NCI-H82 (cell line): Measurements from ENCODE around the gene CCBE1.
"Not testable (repeated sequence)": the region's sequence is repeated elsewhere in the genome, so short reads cannot be mapped to it uniquely, and the experiment has no call there.

Experiments used
- DNase-seq: peaks from one replicate; lab custom pipeline; 2025; lab: John Stamatoyannopoulos, UW

CCBE1 gene

DNA sequence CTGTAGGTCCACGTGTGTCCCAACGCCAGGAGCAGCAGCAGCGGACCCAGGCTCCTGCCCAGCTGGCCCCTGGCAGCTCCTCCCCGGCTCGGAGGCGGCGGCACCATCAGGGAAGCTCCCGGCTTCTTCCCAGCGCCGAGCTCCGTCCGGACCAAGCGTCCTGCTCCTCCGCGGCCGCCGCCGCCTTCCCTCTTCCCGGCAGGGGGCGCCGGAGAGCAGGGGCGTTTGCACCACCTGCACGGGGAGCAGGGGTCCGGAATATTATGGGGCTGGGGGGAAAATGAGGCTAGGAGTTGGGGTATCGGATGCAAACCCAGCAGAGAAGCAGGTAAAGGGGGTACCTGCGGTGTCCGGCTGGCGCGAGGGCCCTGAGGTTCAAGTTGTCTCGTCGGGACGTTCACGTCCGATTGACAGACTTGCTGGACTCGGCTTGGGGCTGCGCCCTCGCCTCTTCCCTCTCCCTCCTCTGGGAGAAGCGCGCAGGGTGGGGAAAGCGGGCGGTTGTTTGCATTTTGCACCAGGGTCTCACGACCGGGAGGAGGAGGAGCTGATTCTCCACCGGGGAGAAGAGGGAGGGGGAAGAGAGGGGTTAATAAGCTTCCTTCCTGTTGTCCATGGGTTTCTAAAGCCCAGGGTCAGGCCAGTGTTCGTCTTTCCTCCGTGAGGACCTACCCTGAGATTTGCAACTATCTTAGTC is at the start of gene CCBE1:
Gene CCBE1, minus strand, starts transcription at position 188 of the 697 bp plus-strand sequence.
- DNase-seq = peak; percentile 53

- DNase-seq = no peak
Observed at GRCh38 chr18:59744271-59744721, 47.1 kb upstream of the CCBE1 start.

DNA sequence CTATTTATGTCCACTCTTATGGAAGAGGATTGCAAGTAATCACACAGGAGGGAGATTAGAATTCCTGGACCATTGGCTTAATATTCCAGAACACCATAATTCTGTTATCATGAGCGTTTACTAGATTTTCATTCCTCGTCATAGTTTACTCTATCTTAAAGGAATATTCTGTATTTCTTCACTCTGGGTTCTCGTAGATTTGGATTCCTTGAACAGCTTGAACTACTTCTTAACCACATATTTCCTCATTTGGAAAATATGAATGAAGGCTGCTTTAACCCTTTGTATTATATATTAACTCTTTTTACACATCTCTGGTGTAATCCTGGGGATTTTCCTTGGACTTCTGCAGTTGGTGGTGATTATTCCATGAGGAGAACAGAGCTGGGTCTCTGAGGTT is 46.3 kb upstream of the CCBE1 start:
- DNase-seq = no peak

DNA sequence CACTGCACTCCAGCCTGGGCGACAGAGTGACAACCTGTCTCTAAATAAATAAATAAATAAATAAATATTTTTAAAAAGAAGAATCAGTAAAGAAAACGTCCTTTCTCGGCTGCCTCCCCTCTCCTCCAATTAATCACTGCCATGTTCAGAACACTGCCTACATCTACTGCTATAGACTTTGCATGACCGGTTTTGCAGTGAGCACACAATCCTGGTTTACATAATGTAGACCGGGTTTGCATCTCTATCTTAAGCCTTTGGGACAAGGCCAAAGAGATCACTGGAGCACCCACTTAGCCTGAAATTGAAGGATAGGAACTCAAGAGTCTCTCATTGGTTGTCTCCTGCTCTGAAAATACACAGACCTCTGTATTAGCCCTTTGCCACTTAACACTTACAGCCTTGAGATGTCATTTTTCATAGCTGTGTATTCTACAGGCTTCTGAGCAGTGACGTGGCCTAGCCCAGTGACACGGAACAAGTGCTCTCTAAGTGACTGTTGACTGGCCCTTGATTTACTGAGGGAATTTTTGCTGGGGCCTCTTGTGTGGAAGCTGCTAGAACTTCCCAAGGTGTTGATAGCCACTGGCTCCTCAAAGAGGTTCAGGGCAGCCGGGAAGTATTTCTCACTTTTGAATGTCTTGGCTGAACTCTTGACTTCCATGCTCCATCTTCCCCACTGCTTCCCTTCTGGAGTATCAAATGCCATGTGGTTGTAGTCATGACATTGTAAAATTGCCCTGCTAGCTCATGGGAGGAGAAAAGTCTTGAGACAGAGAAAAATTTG is 45.3 kb upstream of the CCBE1 start:
- DNase-seq = no peak

DNA sequence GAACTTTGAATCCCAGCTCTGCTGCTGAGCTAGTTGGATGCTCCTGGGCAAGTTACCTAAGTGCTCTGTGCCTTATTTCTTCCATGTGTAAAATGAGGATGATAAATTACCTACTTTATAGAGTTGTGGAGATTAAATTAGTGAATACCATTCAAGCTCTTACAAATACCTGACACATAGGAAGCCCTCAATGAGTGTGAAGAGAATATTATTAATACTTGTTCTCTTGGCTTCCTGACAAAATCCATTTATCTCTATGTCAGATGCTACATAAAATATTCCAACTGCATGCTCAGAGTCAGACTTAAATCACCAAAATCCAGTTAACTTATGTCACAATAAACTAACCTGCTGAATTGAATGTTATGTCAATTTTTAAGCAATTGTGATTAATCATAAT is 42.9 kb upstream of the CCBE1 start:
- DNase-seq = no peak

DNA sequence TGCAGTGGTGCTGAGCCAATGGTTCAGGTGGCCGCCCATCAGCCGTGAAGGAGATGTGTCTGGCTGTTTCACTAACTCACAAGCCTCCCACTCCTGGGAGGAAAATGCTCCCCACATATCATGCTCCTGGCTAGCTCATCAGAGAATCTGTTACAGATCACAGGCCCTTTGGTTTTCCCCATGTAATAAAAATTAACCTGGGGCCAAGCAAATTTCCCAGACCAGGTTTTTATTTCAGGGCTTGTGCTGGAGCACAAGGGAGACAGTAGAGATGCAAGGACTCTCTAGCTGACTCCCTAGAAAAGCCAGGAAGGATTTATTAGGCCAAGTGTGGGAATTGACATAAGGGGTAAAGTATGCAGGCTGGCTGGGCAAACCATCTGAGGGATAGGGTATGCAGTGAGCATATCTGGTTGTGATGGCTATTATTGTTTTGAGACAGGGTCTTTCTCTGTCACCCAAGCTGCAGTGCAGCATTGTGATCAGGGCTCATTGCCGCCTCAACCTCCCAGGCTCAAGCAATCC is 40.6 kb upstream of the CCBE1 start:
- no peak for DNase-seq

DNA sequence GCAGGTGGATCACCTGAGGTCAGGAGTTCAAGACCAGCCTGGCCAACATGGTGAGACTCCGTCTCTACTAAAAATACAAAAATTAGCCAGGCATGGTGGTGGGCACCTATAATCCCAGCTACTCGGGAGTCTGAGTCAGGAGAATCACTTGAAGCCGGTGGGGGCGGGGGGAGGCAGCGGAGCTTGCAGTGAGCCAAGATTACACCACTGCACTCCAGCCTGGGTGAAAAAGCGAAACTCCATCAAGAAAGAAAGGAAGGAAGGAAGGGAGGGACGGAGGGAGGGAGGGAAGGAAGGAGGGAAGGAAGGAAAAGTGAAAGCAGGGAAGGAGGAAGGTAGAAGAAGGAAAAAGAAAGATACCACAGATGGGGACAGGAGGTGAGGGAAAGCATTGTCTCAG is 40.1 kb upstream of the CCBE1 start:
- not testable (repeated sequence) for DNase-seq

DNA sequence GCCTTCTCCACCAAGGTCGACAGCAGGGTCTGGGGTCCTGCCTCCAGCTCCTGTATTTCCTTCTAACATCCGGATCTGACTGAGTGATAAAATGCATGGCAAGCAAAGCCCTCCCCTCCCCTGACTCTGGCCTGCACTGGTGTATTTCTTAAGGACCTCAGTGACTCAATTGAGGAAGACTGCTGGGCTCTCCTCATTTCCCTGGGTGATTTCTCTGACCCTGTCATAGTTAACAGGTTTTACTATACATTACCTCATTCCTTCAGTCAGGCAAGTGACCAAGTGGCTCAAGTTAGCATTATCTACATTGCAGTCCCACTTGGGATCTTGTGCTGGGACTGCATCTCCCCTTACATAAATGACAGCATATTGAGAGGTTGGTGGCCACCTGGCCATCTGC is 38.8 kb upstream of the CCBE1 start:
- no peak for DNase-seq

- DNase-seq = no peak
Observed at GRCh38 chr18:59735269-59735860, 38.1 kb upstream of the CCBE1 start.

GRCh38 chr18:59733421-59733820 is 36.2 kb upstream of the CCBE1 start:
- no peak for DNase-seq

DNA sequence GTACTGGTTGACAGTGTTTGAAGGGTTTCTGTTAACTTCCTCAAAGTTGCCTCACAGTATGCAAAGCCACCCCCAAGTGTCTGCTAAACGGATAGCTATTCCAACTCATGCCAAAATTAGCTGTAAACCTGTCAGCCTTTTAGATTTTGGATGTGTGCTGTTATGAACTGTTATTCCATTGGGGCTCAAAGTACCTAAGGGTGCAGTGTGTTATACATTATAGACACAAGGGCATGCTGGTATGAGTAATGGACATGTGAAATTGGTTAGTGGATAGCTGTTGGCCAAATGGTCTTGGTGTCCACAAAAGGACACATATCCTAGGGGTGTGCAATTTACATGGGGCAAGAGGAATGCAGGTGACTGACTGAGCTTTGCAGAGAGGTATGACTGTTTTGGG is 33.7 kb upstream of the CCBE1 start:
- DNase-seq = no peak

DNA sequence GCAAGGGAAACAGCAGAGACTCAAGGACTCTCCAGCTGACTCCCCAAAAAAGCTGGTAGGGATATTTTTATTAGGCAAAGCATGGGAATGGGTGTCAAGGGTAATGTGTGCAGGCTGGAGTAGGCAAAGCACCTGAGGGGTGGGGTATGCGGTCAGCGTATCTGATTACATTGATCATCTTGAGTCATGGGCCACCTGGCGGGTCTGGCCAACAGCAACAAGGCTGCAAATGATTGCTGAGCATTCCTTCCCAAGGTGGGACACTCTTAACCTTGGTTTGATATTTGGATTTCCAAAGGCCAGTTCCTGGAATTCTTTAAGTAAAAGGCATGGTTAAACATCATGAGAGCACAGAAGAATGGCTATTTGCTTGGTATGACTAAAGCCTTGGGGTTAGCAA is 32.6 kb upstream of the CCBE1 start:
- no peak for DNase-seq

- DNase-seq = no peak
Observed at GRCh38 chr18:59728816-59729215, 31.6 kb upstream of the CCBE1 start.

DNA sequence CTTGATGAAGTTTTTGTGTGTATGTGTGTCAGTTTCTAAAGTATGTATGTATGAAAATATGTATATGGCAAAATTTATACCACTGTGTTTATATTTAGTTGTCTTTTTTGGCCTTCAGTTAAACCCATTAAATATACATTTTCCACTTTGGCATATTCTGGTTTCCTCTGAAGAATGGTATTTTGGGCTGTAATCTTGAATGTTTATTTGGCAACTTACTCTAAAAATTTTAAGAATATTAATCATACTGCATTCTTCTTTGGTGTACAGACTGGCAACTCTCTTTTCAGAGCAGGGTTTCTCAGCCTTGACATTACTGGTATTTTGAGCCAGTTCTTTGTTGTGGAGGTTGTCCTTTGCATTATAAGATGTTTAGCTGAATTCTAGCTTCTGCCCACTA is 27.9 kb upstream of the CCBE1 start:
- DNase-seq = no peak

GRCh38 chr18:59724103-59724502 is 26.9 kb upstream of the CCBE1 start:
- no peak for DNase-seq

DNA sequence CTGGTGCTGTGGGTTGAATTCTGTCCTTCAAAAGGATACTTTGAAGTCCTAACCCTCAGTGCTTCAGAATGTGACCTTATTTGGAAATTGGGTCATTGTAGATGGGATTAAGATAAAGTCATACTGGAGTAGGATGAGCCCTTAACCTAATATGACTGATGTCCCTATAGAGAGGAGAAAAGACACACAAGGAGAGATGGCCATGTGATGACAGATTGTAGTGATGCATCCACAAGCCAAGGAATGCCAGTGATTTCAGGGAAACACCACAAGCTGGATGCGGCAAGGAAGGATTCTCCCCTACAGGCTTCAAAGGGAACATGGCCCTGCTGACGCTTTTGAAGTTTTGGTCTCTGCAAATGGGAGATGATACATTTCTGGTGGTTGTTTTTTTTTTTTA is 24.7 kb upstream of the CCBE1 start:
- DNase-seq = no peak

DNA sequence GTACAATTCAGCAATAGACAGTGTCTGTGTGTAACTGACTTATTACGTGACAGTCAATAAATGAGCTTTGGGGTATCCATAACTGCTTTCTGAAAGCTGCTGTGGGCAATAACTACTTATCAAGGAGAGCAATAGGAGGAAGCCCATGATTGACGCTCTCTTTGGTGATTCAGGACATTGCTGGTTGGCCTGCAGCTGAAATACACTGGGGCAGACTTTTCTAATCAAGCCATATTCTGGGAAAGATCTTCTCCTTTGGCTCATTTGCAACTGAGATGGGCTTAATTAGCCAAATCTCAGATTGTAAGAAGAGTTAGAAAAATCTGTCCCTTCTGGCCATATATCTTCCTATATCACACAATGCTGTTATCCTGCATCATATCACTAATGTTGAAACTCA is 24.0 kb upstream of the CCBE1 start:
- DNase-seq = no peak

DNA sequence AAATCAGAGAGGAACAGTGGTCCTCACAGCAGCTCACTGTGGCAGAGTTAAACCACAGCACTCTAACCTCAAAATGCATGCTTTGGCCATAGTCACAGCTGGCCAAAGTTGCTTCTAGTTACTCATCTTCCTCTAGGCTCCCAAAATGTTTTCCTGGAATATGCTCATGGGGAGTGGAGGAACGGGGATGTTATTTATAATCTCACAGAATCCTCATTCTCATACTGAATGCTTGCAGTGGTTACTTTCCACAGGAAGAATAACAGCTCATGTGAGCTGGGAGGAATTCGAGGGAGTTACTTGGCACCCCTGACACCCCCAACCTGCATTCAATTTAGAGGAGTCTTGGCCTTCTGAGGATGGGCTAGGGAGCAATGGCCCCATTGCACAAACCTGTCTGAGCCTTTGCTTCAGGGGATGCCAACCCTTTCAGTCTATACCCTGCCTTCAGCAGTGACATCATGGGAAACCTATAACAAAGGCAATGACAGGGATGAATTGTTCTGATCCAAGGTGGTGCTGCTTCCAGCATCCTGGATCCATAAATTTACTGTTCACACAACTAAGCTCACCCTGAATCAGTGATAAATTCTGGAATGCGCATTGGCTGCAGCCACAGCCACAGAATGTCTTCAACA is 22.4 kb upstream of the CCBE1 start:
- DNase-seq = no peak

DNA sequence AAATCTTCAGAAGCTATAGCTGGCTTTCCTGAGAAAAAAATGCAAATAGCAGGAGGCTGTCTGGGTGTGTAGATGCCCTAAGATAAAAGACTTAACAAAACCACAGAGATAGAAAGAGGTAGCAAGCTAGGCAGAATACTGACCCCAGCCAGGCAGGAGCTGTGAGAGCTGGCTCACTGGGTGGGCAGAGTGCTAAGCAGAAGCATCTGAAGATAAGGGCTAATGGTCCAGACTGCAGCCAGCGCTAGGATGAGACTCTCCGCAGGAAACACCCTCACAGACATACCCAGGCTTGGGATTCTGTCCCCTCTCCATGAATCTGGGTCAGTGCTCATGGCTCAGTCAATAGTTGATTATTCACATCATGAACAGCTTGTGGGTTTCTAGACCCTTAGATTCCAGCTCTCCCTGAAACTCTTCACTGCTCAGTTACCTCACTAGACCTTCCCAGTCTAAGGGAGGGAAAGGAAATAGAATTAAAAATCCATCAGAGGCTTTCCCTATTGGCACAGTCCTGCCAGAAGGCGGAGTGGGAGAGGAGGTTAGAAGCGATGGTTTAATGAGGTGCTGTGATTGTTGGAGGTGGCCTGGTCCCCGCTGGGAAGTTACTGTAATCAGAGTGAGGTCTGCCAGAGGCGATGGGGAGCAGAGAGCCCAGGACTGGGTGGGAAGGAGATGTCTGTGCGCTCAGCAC is 21.4 kb upstream of the CCBE1 start:
- DNase-seq = no peak

DNA sequence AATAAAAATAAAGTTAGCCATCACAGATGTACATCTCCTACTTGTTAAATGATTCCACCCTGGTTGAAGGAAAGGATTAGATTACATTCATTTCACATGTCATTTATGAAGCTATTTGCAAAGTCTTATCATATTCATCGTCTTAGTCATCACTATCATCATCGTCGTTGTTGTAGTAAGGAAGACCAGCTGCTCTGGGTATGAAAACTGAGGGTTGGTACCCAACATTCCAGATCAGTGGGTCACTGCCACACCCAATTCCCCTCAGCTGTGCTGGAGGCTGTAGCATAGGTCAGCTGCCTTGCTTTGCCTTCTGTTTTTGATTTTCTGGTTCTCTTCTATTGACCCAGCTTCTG is 20.9 kb upstream of the CCBE1 start:
- DNase-seq = no peak

- DNase-seq = no peak
Observed at GRCh38 chr18:59717291-59717690, 20.1 kb upstream of the CCBE1 start.

GRCh38 chr18:59715966-59716369 is 18.7 kb upstream of the CCBE1 start:
- no peak for DNase-seq
